Measurements from ENCODE around the gene TSPAN32. TPM values are rescaled to one million over a fixed set of nuclear protein-coding genes. Genes with fewer than 3 reads are reported as not detected.

The TSPAN32 gene
- total RNA-seq, 1 experiment from 2014 or later, result not detected

- CTCF ChIA-PET, result no interaction called here
- H3K27ac ChIP-seq (ENCODE audit: low read depth, low read length, poor library complexity, severe bottlenecking), result no peak overlapping the region
- no peak for TF ChIP-seq CTCF (conservative IDR thresholded peaks at IDR 0.05; ENCODE audit: low read depth, low read length)
- TF ChIP-seq EZH2 (IDR thresholded peaks at IDR 0.05; ENCODE audit: borderline replicate concordance, low read depth, low read length, poor library complexity, severe bottlenecking), result no peak
- no peaks in the 10 kb centered on the region for H3K27me3 ChIP-seq (replicated peaks; ENCODE audit: insufficient read depth, low read depth, low read length, poor library complexity)
- DNase-seq (ENCODE audit: low spot score), result no peak
- H3K36me3 ChIP-seq (ENCODE audit: insufficient read depth, low read length, poor library complexity, severe bottlenecking), result no peaks in the 10 kb centered on the region
- no peak overlapping the region for H3K4me3 ChIP-seq (ENCODE audit: low read depth, low read length, poor library complexity, severe bottlenecking)
- POLR2A ChIA-PET (ENCODE audit: low non-redundant PET), result no interaction called here
- intact Hi-C loops (cut with micrococcal nuclease; ENCODE audit: unreplicated experiment), result no loop called here
- peaks cover 9% of the 10 kb centered on the region for H3K4me1 ChIP-seq (ENCODE audit: insufficient read depth, low read length, poor library complexity, severe bottlenecking)
- BruUV-seq (replicated peaks), result no TSS peak
- no peaks in the 10 kb centered on the region for H3K9me3 ChIP-seq (ENCODE audit: low read depth, low read length, poor library complexity, severe bottlenecking)
Observed at GRCh38 chr11:2318123-2318522, 16.3 kb downstream of the TSPAN32 start.

- ChIA-PET CTCF (no interaction called here), POLR2A (ENCODE audit: low non-redundant PET) (no interaction called here)
- intact Hi-C loops (cut with micrococcal nuclease; ENCODE audit: unreplicated experiment), result no loop called here
Observed at GRCh38 chr11:2318707-2319106, 16.9 kb downstream of the TSPAN32 start.

GRCh38 chr11:2319791-2320472 is 18.1 kb downstream of the TSPAN32 start:
- intact Hi-C loops (cut with micrococcal nuclease; ENCODE audit: unreplicated experiment), result no loop called here

More at GRCh38 chr11:2318707-2319106, 16.9 kb downstream of the TSPAN32 start:
- H3K4me1 ChIP-seq (ENCODE audit: insufficient read depth, low read length, poor library complexity, severe bottlenecking), result peaks cover 9% of the 10 kb centered on the region
- H3K9me3 ChIP-seq (ENCODE audit: low read depth, low read length, poor library complexity, severe bottlenecking), result no peaks in the 10 kb centered on the region
- no peaks in the 10 kb centered on the region for H3K36me3 ChIP-seq (ENCODE audit: insufficient read depth, low read length, poor library complexity, severe bottlenecking)
- no peaks in the 10 kb centered on the region for H3K27me3 ChIP-seq (replicated peaks; ENCODE audit: insufficient read depth, low read depth, low read length, poor library complexity)
- no peak for DNase-seq (ENCODE audit: low spot score)
- H3K4me3 ChIP-seq (ENCODE audit: low read depth, low read length, poor library complexity, severe bottlenecking), result no peak overlapping the region
- BruUV-seq (replicated peaks), result no TSS peak
- H3K27ac ChIP-seq (ENCODE audit: low read depth, low read length, poor library complexity, severe bottlenecking), result no peak overlapping the region
- no peak for TF ChIP-seq EZH2 (IDR thresholded peaks at IDR 0.05; ENCODE audit: borderline replicate concordance, low read depth, low read length, poor library complexity, severe bottlenecking)
- TF ChIP-seq CTCF (conservative IDR thresholded peaks at IDR 0.05; ENCODE audit: low read depth, low read length), result no peak

More at GRCh38 chr11:2319791-2320472, 18.1 kb downstream of the TSPAN32 start:
- no peaks in the 10 kb centered on the region for H3K9me3 ChIP-seq (ENCODE audit: low read depth, low read length, poor library complexity, severe bottlenecking)
- peaks cover under 1% of the 10 kb centered on the region for H3K4me1 ChIP-seq (ENCODE audit: insufficient read depth, low read length, poor library complexity, severe bottlenecking)
- no peaks in the 10 kb centered on the region for H3K36me3 ChIP-seq (ENCODE audit: insufficient read depth, low read length, poor library complexity, severe bottlenecking)
- no TSS peak for BruUV-seq (replicated peaks)
- no peaks in the 10 kb centered on the region for H3K27me3 ChIP-seq (replicated peaks; ENCODE audit: insufficient read depth, low read depth, low read length, poor library complexity)
- ChIA-PET CTCF (no interaction called here), POLR2A (ENCODE audit: low non-redundant PET) (no interaction called here)
- no peak for TF ChIP-seq CTCF (conservative IDR thresholded peaks at IDR 0.05; ENCODE audit: low read depth, low read length)
- TF ChIP-seq EZH2 (IDR thresholded peaks at IDR 0.05; ENCODE audit: borderline replicate concordance, low read depth, low read length, poor library complexity, severe bottlenecking), result no peak
- H3K27ac ChIP-seq (ENCODE audit: low read depth, low read length, poor library complexity, severe bottlenecking), result no peak overlapping the region
- H3K4me3 ChIP-seq (ENCODE audit: low read depth, low read length, poor library complexity, severe bottlenecking), result no peak overlapping the region
- no peak for DNase-seq (ENCODE audit: low spot score)

All from A673 (cell line).